ENCODE measurements around the gene FCER2. TPM values are rescaled to one million over a fixed set of nuclear protein-coding genes. Genes with fewer than 3 reads are reported as not detected.

FCER2 gene
- total and polyA plus RNA-seq, 2 of the 13 experiments (the other 11 are each of a cell fraction or from before 2014, with no cell fraction given) = not detected

GRCh38 chr19:7680606-7681339, 21.2 kb downstream of the FCER2 start, which contains the start of gene TRAPPC5 (continued):
- peak; percentile 45 for TF ChIP-seq MYC (CRISPR knock-in tag; IDR thresholded peaks at IDR 0.05; ENCODE audit: borderline replicate concordance)
- TF ChIP-seq RARG (CRISPR knock-in tag; IDR thresholded peaks at IDR 0.05; ENCODE audit: low read depth) = no peak
- no peak for TF ChIP-seq PAWR (CRISPR knock-in tag; IDR thresholded peaks at IDR 0.05; ENCODE audit: borderline replicate concordance)
- TF ChIP-seq PRPF4 (IDR thresholded peaks at IDR 0.05; ENCODE audit: low read depth, low read length, poor library complexity, severe bottlenecking) = no peak
- peak; percentile 67 for TF ChIP-seq GMEB1 (CRISPR knock-in tag; IDR thresholded peaks at IDR 0.05; ENCODE audit: borderline replicate concordance)
- TF ChIP-seq ZFP82 (CRISPR knock-in tag; IDR thresholded peaks at IDR 0.05; ENCODE audit: borderline replicate concordance) = peak; percentile 41; the same call in 1 of the 2 replicates
- TF ChIP-seq GZF1 (CRISPR knock-in tag; IDR thresholded peaks at IDR 0.05) = 0 out of 2 replicates have a peak, but pooled peaks have one; percentile 1
- TF ChIP-seq UBTF (CRISPR knock-in tag; IDR thresholded peaks at IDR 0.05) = peak; percentile 25; the same call in 1 of the 2 replicates
- TF ChIP-seq ZNF543 (CRISPR knock-in tag; IDR thresholded peaks at IDR 0.05) = no peak
- TF ChIP-seq ZNF556 (CRISPR knock-in tag; IDR thresholded peaks at IDR 0.05; ENCODE audit: borderline replicate concordance) = peak; percentile 40; the same call in 1 of the 2 replicates
- peak; percentile 64 for TF ChIP-seq SP5 (CRISPR knock-in tag; IDR thresholded peaks at IDR 0.05; ENCODE audit: borderline replicate concordance, low read depth)
- TF ChIP-seq ZUFSP (CRISPR knock-in tag; IDR thresholded peaks at IDR 0.05; ENCODE audit: borderline replicate concordance) = no peak
- TF ChIP-seq PRDM10 (CRISPR knock-in tag; IDR thresholded peaks at IDR 0.05; ENCODE audit: low read depth) = no peak
- peak; percentile 27; the same call in 1 of the 2 replicates for TF ChIP-seq JUND (CRISPR knock-in tag; IDR thresholded peaks at IDR 0.05)
